IMR-90 (cell line): Measurements from ENCODE around the gene ST8SIA6. TPM values are rescaled to one million over a fixed set of nuclear protein-coding genes. Genes with fewer than 3 reads are reported as not detected.

ENCODE experiments used
- ATAC-seq: fragments of 200-7000 bp; cut with Tn5 transposase; 2 replicates; pipeline ENCODE4 v1.9.1; 2020; ENCODE audit warnings: low read depth, mild to moderate bottlenecking, moderate library complexity
- BruUV-seq: library from RNA; stranded (reverse); fragments of 400-500 nt; replicated peaks from 2 replicates; lab custom pipeline; 2021; lab: Mats Ljungman, UMichigan
- CTCF ChIA-PET: fragments of 300-600 bp; formaldehyde crosslinking; extraction: SDS; loops from one replicate; lab custom pipeline; 2021; ENCODE audit warnings: antibody characterized with exemption; lab: Yijun Ruan, JAX
- POLR2A ChIA-PET: fragments of 300-600 bp; sonication (Branson Sonifier 250); formaldehyde crosslinking; loops from one replicate; lab custom pipeline; 2022; ENCODE audit warnings: antibody characterized with exemption; ENCODE audit not compliant: unreplicated experiment; lab: Charles Lee
- DNase-seq: peaks from one replicate; pipeline ENCODE4 v3.0.0; 2013
- H2AFZ ChIP-seq: replicated peaks from 2 replicates; pipeline ENCODE3; 2013; ENCODE audit warnings: low read length, mild to moderate bottlenecking; ENCODE audit not compliant: poor library complexity
- H2AK5ac ChIP-seq: 2 replicates; pipeline ENCODE4 v1.6.1; 2013; ENCODE audit warnings: low read depth, low read length, inconsistent platforms
- H2AK9ac ChIP-seq: replicated peaks from 2 replicates; pipeline ENCODE3; 2013; ENCODE audit warnings: mild to moderate bottlenecking, low read depth, low read length, moderate library complexity; ENCODE audit not compliant: poor library complexity
- H2BK120ac ChIP-seq: 2 replicates; pipeline ENCODE4 v1.6.1; 2013; ENCODE audit warnings: low read depth, low read length, inconsistent platforms
- H2BK15ac ChIP-seq: 3 replicates; pipeline ENCODE4 v1.6.1; 2013; ENCODE audit warnings: low read depth, low read length, inconsistent platforms
- H2BK20ac ChIP-seq: 2 replicates; pipeline ENCODE4 v1.6.1; 2013; ENCODE audit warnings: low read depth, mild to moderate bottlenecking, inconsistent platforms, low read length, moderate library complexity
- H2BK5ac ChIP-seq: 2 replicates; pipeline ENCODE4 v1.6.1; 2013; ENCODE audit warnings: mild to moderate bottlenecking, low read depth, low read length, inconsistent platforms; ENCODE audit not compliant: poor library complexity, severe bottlenecking
- H3K14ac ChIP-seq: replicated peaks from 2 replicates; pipeline ENCODE4 v1.6.1; 2013; ENCODE audit warnings: low read depth, low read length, inconsistent platforms
- H3K18ac ChIP-seq: 2 replicates; pipeline ENCODE4 v1.6.1; 2013; ENCODE audit warnings: low read depth, low read length, control low read depth
- H3K23ac ChIP-seq: 2 replicates; pipeline ENCODE4 v1.6.1; 2013; ENCODE audit warnings: low read depth, low read length, inconsistent platforms
- H3K27ac ChIP-seq: 2 replicates; pipeline ENCODE4 v1.5.1; 2013; ENCODE audit warnings: mild to moderate bottlenecking, control low read depth, low read length; ENCODE audit not compliant: insufficient read depth
- H3K27me3 ChIP-seq: 2 replicates; pipeline ENCODE4 v1.6.1; 2013; ENCODE audit warnings: low read length; ENCODE audit not compliant: control insufficient read depth, insufficient read depth
- H3K36me3 ChIP-seq: 2 replicates; pipeline ENCODE4 v1.6.1; 2013; ENCODE audit warnings: low read length, mixed read lengths; ENCODE audit not compliant: control insufficient read depth, insufficient read depth
- H3K4ac ChIP-seq: 2 replicates; pipeline ENCODE4 v1.6.1; 2013; ENCODE audit warnings: low read depth, low read length, inconsistent platforms
- H3K4me1 ChIP-seq: 2 replicates; pipeline ENCODE4 v1.6.1; 2013; ENCODE audit warnings: low read length, mixed read lengths; ENCODE audit not compliant: control insufficient read depth, insufficient read depth
- H3K4me2 ChIP-seq: 2 replicates; pipeline ENCODE4 v1.6.1; 2013; ENCODE audit warnings: low read depth, mild to moderate bottlenecking, control low read depth, low read length, moderate library complexity
- H3K4me3 ChIP-seq: 2 replicates; pipeline ENCODE4 v1.5.1; 2013; ENCODE audit warnings: low read depth, mild to moderate bottlenecking, control low read depth, low read length, moderate library complexity; ENCODE audit not compliant: insufficient read depth
- H3K56ac ChIP-seq: 2 replicates; pipeline ENCODE4 v1.6.1; 2013; ENCODE audit warnings: low read length, inconsistent platforms; ENCODE audit not compliant: insufficient read depth; ENCODE audit errors: extremely low read depth
- H3K79me1 ChIP-seq, 2 experiments: 2 replicates each; pipeline ENCODE4 v1.6.1; 2013; ENCODE audit warnings: low read length in 2 of 2, inconsistent platforms in 1 of 2, low read depth in 1 of 2
- H3K9ac ChIP-seq: 2 replicates; pipeline ENCODE4 v1.6.1; 2013; ENCODE audit warnings: low read depth, low read length, control low read depth
- H3K9me1 ChIP-seq: 2 replicates; pipeline ENCODE4 v1.6.1; 2013; ENCODE audit warnings: low read length, inconsistent platforms; ENCODE audit not compliant: insufficient read depth
- H3K9me3 ChIP-seq: 2 replicates; pipeline ENCODE4 v1.6.1; 2013; ENCODE audit warnings: low read length; ENCODE audit not compliant: control insufficient read depth, insufficient read depth
- H4K20me1 ChIP-seq: 2 replicates; pipeline ENCODE4 v1.6.1; 2013; ENCODE audit warnings: low read length, inconsistent platforms; ENCODE audit not compliant: insufficient read depth
- H4K5ac ChIP-seq: 2 replicates; pipeline ENCODE4 v1.6.1; 2013; ENCODE audit warnings: mild to moderate bottlenecking, low read depth, low read length, control low read depth
- H4K8ac ChIP-seq, 2 experiments: 2 replicates each; pipeline ENCODE4 v1.6.1; 2013; ENCODE audit warnings: low read depth in 2 of 2, low read length in 2 of 2, control low read depth in 1 of 2, inconsistent platforms in 1 of 2
- H4K91ac ChIP-seq: 2 replicates; pipeline ENCODE4 v1.6.1; 2013; ENCODE audit warnings: low read depth, low read length, inconsistent platforms; ENCODE audit not compliant: insufficient read depth
- FOS ChIP-seq: fragments of 150-350 bp; IDR thresholded peaks from 2 replicates; pipeline ENCODE4 v1.6.1; 2016; ENCODE audit warnings: low read depth, low read length
- NFE2L2 ChIP-seq: fragments of 150-350 bp; IDR thresholded peaks from 2 replicates; pipeline ENCODE4 v1.6.1; 2016; ENCODE audit warnings: low read depth, mild to moderate bottlenecking, low read length
- RFX5 ChIP-seq: IDR thresholded peaks from 2 replicates; pipeline ENCODE4 v1.8.0; 2012; ENCODE audit warnings: low read depth, mild to moderate bottlenecking, low read length, moderate library complexity
- SMC3 ChIP-seq: fragments of 150-350 bp; IDR thresholded peaks from 2 replicates; pipeline ENCODE4 v1.6.1; 2016; ENCODE audit warnings: low read depth, mild to moderate bottlenecking, antibody characterized with exemption, low read length, moderate library complexity
- WGBS, 2 experiments: methylation state at CpG; one replicate each; pipeline versions ENCODE4 v1.1.5 to v1.1.7; 2013; ENCODE audit warnings: missing lambda C conversion rate in 2 of 2; ENCODE audit not compliant: insufficient read length in 1 of 2; ENCODE audit errors: extremely low coverage in 2 of 2; 5-methylcytosine and 5-hydroxymethylcytosine counted together
- dilution Hi-C: fragments of 300-500 bp; cut with HindIII; formaldehyde crosslinking; loops from one replicate; pipeline ENCODE4 v1.14.3; 2018; ENCODE audit warnings: low sequenced_read_pairs; ENCODE audit not compliant: unreplicated experiment
- in situ Hi-C: fragments of 300-500 bp; cut with MboI; formaldehyde crosslinking; loops from 3 replicates; pipeline ENCODE4 v1.14.3; 2019; ENCODE audit warnings: low sequenced_read_pairs, inconsistent platforms, mixed read lengths
- intact Hi-C: fragments of 100-400 bp; cut with micrococcal nuclease; formaldehyde crosslinking; loops from 2 replicates; pipeline ENCODE4 v1.10.0; 2022
- polyA plus RNA-seq, 3 experiments: library from polyadenylated mRNA; depleted of rRNA; stranded (reverse); fragments of >200 nt; gene quantifications; 2 replicates each; pipeline ENCODE4 v1.2.3, GENCODE V29; 2012; ENCODE audit warnings: low replicate concordance in 1 of 3
- total RNA-seq: library from RNA; depleted of rRNA; stranded (reverse); fragments of >200 nt; gene quantifications from 2 replicates; pipeline ENCODE4 v1.2.3, GENCODE V29; 2012

ST8SIA6 gene
- total and polyA plus RNA-seq, 2 of the 4 experiments (the other 2 are of a cell fraction): 0.10 to 0.18 TPM

DNA sequence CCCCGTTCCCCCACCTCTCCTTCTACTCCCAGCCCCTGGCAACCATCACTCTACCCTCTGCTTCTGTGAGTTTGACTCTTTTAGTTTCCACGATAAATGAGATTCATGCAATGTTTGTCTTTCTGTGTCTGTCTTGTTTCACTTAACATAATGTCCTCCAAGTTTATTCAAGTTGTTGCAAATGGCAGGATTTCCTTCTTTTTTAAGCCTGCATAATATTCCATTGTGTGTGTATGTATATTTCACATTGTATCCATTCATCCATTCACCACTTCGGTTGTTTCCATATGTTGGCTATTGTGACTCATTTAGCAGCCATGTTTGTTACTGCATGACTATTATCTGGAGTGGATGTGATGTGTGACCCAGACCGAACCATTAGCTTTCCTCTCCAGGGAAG, 162.0 kb downstream of the ST8SIA6 start:
- Histone ChIP-seq H3K36me3 (no peaks in the 10 kb centered on the region), H2AFZ (no peak overlapping the region), H3K23ac (no peak overlapping the region), H3K18ac (no peak overlapping the region), H2AK5ac (no peak overlapping the region), H2BK5ac (no peak overlapping the region), H3K14ac (no peak overlapping the region), H3K9me3 (no peaks in the 10 kb centered on the region), H3K9me1 (no peaks in the 10 kb centered on the region), H2AK9ac (no peak overlapping the region), H4K5ac (no peak overlapping the region), H3K27me3 (peaks cover 8% of the 10 kb centered on the region), H2BK15ac (no peak overlapping the region), H4K8ac (no peak overlapping the region), H3K27ac (no peak overlapping the region), H2BK120ac (no peak overlapping the region), H3K79me1 (no peaks in the 10 kb centered on the region), H3K4me3 (no peak overlapping the region), H4K20me1 (no peaks in the 10 kb centered on the region), H3K4me1 (no peaks in the 10 kb centered on the region), H3K4ac (no peak overlapping the region), H3K4me2 (no peak overlapping the region), H2BK20ac (no peak overlapping the region), H3K9ac (no peak overlapping the region), H4K91ac (no peak overlapping the region), H3K56ac (no peak overlapping the region)
- ATAC-seq (no peak), DNase-seq (no peak)
- no TSS peak for BruUV-seq
- no peak for TF ChIP-seq RFX5
- TF ChIP-seq FOS: no peak
- no peak for TF ChIP-seq SMC3
- no peak for TF ChIP-seq NFE2L2
- POLR2A ChIA-PET: no interaction called here
- 60% methylated on average over 1 of the region's 4 CpGs; no CpG with 5 or more reads in 1 of the 2 experiments for WGBS, 2 experiments
- dilution Hi-C loops: no loop called here
- CTCF ChIA-PET: no interaction called here
- in situ Hi-C loops: no loop called here
- intact Hi-C loops: no loop called here
